HG02798 (cell line): Measurements from ENCODE around the gene GAREM1.

Source experiments
- ATAC-seq: cut with Tn5 transposase; IDR thresholded peaks from one replicate; pipeline ENCODE4 v1.9.1; 2021; ENCODE audit warnings: mild to moderate bottlenecking; ENCODE audit not compliant: unreplicated experiment, poor library complexity

Gene GAREM1

GRCh38 chr18:32460171-32460731 is 10.4 kb downstream of the GAREM1 start:
- ATAC-seq: no peak

GRCh38 chr18:32459361-32460101 is 11.2 kb downstream of the GAREM1 start:
- no peak for ATAC-seq

GRCh38 chr18:32455361-32455760 is 15.3 kb downstream of the GAREM1 start:
- no peak for ATAC-seq

- ATAC-seq: no peak
Observed at GRCh38 chr18:32454593-32454992, 16.1 kb downstream of the GAREM1 start.

GRCh38 chr18:32450874-32451273 is 19.8 kb downstream of the GAREM1 start:
- no peak for ATAC-seq

- ATAC-seq: no peak
Observed at GRCh38 chr18:32450026-32450691, 20.5 kb downstream of the GAREM1 start.

GRCh38 chr18:32446780-32447179 is 23.9 kb downstream of the GAREM1 start:
- no peak for ATAC-seq

- ATAC-seq: no peak
Observed at GRCh38 chr18:32445846-32446245, 24.8 kb downstream of the GAREM1 start.

GRCh38 chr18:32443706-32444215 is 26.9 kb downstream of the GAREM1 start:
- no peak for ATAC-seq

- ATAC-seq: no peak
Observed at GRCh38 chr18:32443033-32443705, 27.5 kb downstream of the GAREM1 start.

- no peak for ATAC-seq
Observed at GRCh38 chr18:32442575-32442974, 28.1 kb downstream of the GAREM1 start.

GRCh38 chr18:32441533-32441932 is 29.1 kb downstream of the GAREM1 start:
- ATAC-seq: no peak

GRCh38 chr18:32440518-32440917 is 30.2 kb downstream of the GAREM1 start:
- no peak for ATAC-seq

- no peak for ATAC-seq
Observed at GRCh38 chr18:32439802-32440201, 30.9 kb downstream of the GAREM1 start.

- ATAC-seq: no peak
Observed at GRCh38 chr18:32439241-32439640, 31.4 kb downstream of the GAREM1 start.

- no peak for ATAC-seq
Observed at GRCh38 chr18:32438173-32438572, 32.5 kb downstream of the GAREM1 start.

GRCh38 chr18:32437100-32437834 is 33.4 kb downstream of the GAREM1 start:
- no peak for ATAC-seq

GRCh38 chr18:32435631-32436500 is 34.8 kb downstream of the GAREM1 start:
- ATAC-seq: no peak

- no peak for ATAC-seq
Observed at GRCh38 chr18:32431753-32432152, 38.9 kb downstream of the GAREM1 start.
